DMS 273 treated with DMSO at 0.1 percent for 48 hours (cell line): Measurements from ENCODE around the gene C22orf31.
"Not testable (repeated sequence)": the region's sequence is repeated elsewhere in the genome, so short reads cannot be mapped to it uniquely, and the experiment has no call there.

Source experiments
- DNase-seq: peaks from one replicate; lab custom pipeline; 2025; lab: John Stamatoyannopoulos, UW

C22orf31 gene

DNA sequence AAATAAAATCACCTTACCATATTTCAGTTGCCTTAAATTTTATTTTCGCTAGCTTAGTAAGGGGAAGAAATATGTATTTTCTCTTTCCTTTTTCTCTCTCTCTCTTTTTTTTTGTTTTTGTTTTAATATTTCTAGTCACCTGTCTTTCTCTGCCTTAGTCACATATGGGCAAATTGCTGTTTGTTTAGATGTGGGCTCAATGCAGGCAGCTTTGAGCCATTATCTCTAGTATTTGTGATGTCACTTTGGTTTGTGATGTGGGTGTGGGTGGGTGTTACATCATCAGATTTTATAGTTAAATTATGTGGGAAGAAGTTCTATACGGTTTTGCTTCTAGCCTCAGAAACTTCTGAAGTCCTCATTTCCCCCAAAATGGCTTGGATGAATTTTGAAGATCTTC, at the start of gene C22orf31:
Gene C22orf31 (minus strand): TSS at position 59 of the 400 bp plus-strand sequence. CDS start 39 bp downstream, at position 20.
- DNase-seq: no peak

DNA sequence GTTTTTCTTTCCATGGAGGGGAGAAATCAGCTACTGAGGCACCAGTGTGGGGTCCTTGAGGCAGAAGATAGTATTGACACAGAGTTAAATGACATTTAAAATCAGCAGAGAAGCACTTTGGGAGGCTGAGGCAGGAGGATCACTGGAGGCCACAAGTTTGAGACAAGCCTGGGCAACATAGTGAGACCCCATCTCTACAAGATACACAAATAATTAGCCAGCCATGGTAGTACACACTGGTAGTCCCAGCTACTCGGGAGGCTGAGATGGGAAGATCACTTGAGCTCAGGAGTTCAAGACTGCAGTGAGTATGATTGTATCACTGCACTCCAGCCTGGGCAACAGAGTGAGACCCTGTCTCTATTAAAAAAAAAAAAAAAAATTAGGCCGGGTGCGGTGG, 49.3 kb upstream of the C22orf31 start:
- no peak for DNase-seq

DNA sequence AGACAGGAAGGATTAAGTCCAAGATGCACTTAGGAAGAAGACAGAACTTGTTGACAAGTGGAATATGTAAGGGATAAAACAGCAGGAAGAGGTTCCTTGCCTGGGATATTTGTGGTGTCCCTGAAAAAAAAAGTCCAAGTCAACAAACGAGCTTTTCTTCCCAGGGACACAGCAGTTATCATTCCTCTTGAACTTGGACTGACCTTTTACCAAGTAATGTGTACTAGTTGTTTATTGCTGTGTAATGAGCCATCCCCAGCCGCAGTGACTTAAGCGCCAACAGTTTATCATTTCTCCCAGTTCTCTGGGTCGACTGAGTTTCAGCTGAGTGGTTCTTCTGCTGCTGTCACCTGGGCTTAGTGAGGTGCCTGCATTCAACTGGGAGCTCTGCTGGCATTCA, 48.2 kb upstream of the C22orf31 start:
- no peak for DNase-seq

GRCh38 chr22:29108137-29108536, 46.5 kb upstream of the C22orf31 start:
- DNase-seq: no peak

GRCh38 chr22:29106839-29107238, 45.2 kb upstream of the C22orf31 start:
- DNase-seq: no peak

- DNase-seq: no peak
Observed at GRCh38 chr22:29105468-29105867, 43.8 kb upstream of the C22orf31 start.

DNA sequence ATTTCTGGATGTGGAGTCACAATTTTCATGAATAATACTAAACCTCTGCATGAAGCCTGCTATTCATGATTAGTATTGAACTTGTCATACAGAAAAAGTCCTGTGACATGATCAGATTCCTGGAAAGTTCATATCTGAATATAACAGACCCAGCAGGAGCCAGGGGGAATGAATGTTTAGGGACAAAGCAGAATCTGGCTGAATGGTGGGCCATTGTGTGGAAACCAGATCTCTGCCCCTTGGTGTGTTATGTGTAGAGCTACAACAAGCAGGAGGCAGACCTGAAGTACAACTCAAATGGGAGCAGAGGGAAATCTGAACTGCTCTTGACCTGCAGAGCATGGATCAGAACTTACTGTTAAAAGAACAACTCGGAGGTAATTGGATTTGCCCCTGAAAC, 41.5 kb upstream of the C22orf31 start:
- DNase-seq: no peak

DNA sequence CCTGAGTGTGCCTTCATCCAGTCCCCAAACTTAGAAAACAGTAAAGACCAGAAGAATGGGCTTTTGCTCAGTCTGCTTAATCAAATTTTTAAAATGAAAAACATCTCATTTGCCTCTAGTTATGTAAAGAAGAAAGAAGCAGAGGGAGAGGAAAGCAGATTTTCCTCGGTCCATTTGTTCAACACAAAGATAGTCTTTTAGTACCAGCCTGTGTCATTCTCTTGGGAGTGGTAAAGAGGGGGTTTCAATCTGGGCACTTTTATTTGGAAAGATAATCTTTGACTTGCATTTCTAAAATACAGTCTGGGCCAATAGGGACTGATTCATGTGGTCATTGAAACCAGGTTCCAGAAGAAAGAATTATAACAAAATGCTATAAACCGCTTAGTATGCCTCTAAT, 40.7 kb upstream of the C22orf31 start:
- no peak for DNase-seq

DNA sequence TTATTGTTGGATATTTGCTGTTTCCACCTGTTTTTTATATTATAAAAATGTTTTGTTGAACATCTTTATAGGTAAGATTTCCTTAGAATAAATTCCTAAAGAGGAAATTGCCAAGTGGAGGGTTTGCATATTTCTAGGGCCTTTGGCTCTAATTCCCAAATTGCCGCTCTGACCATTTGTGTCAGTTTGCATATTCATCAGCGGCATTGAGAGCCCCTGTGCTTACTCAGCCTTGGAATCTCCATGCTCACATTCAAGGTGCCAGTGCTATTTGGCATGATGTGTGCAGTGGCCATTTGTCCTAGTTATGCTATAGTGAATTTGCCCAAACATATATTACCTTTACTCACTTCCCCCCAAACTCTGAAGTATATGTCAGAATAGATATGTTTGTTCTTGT, 36.7 kb upstream of the C22orf31 start:
- no peak for DNase-seq

DNA sequence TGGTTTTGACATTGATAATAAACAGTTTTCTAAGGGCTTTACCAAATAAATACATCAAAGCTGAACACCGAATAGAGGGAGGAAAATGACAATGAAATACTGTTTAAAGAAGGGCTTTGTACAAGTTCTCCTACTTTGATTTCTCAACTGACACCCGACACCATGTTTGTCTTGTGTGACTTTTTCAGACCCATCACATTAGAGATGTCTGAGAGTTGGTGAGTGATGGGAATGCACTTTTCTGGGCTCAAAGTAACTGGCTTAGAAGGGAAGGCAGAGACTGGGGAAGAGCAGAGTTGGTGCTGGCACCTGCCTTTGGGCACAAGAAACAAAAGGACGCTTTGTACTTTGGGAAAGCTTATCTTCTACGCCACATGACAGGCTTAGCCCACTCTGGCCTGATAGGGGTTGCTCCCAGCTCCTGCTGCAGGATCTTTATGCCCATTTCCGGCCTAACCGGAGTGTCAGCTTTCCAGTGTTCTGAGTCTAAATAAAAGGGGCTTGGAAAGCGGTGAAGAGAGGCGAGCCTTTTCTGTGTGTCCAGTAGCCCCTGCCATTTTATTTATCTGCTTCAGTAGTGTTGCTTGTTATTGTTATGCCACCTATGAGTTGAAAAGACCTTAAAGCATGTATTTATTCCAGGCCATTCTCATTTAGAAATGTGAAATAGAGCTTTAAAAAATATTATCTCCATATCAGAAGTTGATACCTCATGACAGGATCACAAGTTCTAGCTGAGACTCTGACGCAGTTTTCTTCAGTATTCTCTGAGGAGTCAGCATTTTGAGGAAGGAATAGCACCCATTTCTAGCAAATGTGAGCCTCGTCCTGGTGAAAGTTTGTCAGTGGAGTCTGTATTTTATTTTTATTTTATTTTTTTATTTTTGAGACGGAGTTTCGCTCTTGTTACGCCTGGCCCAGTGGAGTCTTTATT, 35.4 kb upstream of the C22orf31 start:
- DNase-seq: no peak

GRCh38 chr22:29095459-29095858, 33.8 kb upstream of the C22orf31 start:
- no peak for DNase-seq

DNA sequence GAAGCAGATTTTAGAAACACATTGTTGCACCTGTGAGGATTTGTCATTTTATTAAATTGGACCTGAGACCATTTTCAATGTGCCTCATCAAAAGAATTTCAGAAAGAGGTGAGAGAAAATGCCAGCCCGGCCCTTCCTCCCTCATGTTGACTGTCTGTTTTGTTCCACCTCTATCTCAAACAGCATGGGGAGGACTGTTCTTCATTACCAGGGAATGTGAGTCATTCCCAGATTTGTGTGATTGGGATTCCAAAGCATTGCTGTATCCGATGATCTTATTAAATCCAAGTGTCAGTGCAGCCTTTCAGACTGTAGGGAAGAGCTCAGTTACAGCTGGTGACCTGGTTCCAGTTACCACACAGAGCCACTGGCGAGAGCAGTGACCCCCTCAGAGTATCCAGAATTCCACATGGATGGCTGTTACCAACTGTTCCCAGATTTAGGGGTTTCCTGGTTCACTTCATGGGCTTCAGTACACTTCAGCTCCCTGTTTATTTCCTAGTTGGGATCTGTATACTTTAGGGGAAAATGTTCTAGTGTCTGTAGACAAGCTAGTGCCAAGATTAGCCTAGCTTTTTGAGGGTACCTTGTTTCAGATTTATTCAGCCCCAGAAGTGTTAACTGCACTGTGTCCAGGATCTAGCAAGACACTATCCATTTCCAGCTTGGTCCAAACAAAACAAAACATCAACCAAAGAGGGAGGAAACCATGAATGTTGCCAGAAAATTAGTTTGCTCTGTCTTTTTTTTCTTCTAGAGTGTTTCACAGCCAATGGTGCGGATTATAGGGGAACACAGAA, 32.1 kb upstream of the C22orf31 start:
- no peak for DNase-seq

- DNase-seq: no peak
Observed at GRCh38 chr22:29093030-29093429, 31.4 kb upstream of the C22orf31 start.

- no peak for DNase-seq
Observed at GRCh38 chr22:29092243-29092642, 30.6 kb upstream of the C22orf31 start.

GRCh38 chr22:29090039-29090438, 28.4 kb upstream of the C22orf31 start:
- DNase-seq: no peak

DNA sequence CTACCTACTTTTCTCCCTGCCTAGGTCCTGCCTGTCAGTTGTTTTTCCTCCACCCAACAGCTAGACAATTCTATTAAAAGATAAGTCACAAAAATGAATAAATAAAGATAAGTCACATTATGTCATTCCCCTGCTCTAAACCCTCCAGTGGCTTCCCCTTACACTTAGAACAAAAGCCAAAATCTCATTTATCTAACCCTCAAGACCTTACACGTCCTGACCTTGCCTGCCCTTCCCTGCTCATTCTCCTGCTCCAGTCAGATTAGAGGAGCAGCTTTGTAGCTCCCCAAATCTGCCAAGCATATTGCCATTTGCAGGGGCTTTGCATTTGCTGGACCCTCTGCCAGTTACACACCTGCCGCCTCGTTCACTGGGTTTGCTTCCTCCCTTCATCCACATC, 27.9 kb upstream of the C22orf31 start:
- no peak for DNase-seq

GRCh38 chr22:29088809-29089208, 27.2 kb upstream of the C22orf31 start:
- DNase-seq: no peak

- no peak for DNase-seq
Observed at GRCh38 chr22:29087012-29087411, 25.4 kb upstream of the C22orf31 start.

GRCh38 chr22:29083933-29084591, 22.4 kb upstream of the C22orf31 start:
- DNase-seq: no peak

DNA sequence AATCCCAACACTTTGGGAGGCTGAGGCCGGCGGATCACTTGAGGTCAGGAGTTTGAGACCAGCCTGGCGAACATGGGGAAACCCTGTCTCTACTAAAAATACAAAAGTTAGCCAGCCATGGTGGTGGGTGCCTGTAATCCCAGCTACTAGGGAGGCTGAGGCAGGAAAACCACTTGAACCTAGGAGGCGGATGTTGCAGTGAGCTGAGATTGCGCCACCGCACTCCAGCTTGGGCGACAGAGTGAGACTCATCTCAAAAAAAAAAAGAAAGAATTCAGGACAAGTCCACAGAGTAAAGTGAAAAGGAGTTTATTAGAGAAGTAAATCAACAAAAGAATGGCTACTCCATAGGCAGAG, 21.9 kb upstream of the C22orf31 start:
- DNase-seq: not testable (repeated sequence)

GRCh38 chr22:29082826-29083545, 21.4 kb upstream of the C22orf31 start:
- DNase-seq: no peak
